DMS114 treated with DMSO at 0.1 percent for 48 hours (cell line): ENCODE results near the gene MRO.
A peak's percentile ranks its signal among the peaks of the same experiment; 100 is the strongest.
"Not testable (repeated sequence)": the region's sequence is repeated elsewhere in the genome, so short reads cannot be mapped to it uniquely, and the experiment has no call there.

ENCODE experiments used
- DNase-seq: peaks from one replicate; lab custom pipeline; 2025; ENCODE audit not compliant: unreplicated experiment; lab: John Stamatoyannopoulos, UW

Gene MRO

DNA sequence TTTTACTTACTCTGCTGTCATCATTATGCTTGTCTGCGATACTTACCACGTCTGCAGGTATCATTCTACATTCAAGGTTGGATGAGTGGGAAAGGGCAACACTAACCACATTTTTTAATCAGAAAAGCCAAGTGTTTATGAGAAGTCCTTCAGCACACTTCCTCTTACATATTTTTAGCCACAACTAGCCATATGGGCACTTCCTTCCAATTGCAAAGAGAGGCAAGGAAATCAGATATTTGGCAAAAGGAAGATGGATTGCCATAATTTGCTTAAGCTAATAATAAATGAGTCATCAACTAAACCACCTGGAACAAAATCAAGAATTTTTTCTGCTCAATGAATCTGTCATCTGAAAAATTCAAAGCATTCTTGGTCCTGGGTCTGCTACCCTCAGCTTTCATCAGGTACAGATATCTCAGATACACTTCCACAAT lies 16.7 kb upstream of the MRO start:
- DNase-seq: no peak

DNA sequence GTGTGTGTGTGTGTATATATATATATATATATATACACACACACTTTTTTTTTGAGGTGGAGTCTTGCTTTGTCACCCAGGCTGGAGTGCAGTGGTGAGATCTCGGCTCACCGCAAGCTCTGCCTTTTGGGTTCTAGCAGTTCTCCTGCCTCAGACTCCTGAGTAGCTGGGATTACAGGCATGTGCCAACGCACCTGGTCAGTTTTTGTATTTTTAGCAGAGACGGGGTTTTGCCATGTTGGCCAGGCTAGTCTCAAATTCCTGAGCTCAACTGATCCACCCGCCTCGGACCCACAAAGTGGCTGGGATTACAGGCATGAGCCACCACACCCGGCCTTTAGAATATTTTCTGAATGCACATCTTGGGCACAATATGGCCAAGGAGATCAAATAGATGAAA lies 13.7 kb upstream of the MRO start:
- DNase-seq: not testable (repeated sequence)

DNA sequence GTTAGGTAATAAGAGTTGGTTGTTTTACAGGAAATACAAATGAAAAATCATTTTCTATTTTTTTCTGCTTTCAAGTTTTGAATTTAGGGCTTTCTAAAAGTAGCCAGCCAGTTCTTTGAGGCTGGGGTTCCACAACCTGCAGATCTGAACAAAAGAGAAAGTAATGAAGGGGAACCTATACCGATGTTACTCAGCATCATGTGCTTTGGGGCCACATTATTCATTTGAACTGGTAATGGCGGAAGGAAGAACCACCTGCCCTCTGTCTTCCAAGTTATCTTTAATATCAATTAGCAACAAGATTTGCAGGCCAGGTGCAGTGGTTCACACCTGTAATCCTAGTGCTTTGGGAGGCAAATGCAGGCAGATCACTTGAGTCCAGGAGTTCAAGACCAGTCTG lies 12.9 kb upstream of the MRO start:
- DNase-seq: no peak

DNA sequence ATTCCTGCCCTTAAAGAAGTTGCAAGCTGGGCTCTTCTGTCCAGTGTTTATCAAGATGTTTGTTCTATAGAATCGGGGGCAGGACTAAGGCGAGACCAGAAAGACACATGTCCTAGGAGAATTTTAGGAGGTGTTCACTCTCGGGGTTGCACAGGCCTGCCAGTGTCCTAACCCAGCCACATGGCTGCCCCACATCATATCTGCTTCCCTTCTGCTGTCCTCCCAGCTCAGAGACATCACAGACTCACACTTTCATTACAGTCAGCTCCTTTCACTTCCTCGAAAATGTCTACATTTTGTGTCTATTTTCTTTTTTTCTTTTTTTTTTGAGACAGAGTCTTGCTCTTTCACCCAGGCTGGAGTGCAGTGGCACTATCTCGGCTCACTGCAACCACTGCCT lies 10.7 kb upstream of the MRO start:
- DNase-seq: no peak

DNA sequence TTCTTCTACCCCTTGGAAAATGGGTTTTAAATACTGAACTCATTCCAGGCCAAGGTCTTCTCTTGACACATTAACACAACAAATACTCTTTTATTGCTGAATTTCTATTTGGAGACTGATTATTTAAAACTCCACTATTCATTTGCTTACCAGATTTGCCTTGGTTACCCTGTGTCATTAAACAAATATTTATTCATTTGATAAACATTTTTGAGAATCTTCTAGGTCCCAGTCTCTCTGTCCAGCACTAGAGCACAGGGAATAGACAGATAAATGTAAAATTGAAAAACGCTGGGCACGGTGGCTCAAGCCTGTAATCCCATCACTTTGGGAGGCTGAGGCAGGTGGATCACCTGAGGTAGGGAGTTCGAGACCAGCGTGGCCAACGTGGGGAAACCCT lies 9.8 kb upstream of the MRO start:
- no peak for DNase-seq

DNA sequence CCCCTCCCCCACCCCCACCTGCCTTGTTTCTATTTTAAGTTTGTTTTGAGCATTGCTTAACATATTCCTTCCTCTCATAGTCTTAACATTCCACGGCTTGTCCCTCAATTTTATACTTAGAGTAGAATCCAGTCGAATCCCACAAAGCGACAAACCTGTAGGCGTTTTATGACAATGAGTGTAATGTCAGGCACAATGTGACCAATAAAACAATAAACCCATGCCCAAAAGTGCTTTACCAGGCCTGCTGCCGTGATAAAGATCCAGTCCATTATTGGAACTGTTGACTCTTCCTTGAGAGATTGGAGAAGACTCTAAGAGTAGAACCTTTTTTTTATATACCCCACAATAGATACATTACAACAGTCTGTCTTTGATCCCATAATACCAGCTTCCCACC lies 6.2 kb upstream of the MRO start:
- no peak for DNase-seq

DNA sequence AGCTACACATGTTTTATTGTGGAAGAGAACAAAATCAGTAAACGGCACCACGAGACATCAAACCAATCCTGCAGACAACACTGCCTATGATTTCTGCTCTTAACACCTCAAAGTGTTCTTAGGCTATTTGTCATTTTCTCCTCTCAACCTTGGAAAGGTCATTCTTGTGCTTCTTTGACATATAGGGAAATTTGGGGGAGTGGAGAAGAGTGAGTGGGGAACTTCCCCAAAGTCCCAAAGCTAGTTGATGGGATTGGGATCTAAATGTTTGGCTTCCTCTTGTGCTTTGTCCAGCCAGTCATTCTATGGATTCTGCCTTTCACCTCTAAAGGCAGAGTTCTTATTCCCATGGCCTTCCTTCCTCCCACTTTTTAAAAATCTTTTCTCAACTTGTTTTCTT lies 5.8 kb upstream of the MRO start:
- DNase-seq: no peak

DNA sequence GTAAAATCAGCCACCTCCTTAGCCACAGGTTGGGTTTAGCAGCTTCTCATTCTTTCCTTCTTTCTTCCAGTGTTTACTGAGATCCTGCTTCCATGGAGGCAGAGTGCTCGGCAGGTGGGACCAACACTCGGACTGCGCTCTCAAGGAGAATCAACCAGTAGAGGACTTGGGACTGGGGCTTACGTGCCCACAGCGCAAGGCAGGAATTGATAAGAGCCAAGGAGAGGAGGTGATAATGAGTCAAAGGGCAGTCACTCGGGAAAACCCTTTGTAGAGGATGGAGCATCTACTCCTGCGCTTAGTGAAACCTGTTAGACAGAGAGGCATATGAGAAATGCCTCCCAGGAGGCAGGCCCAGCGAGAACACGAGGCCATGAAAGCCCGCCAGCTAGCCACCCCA lies 2.9 kb upstream of the MRO start:
- no peak for DNase-seq

DNA sequence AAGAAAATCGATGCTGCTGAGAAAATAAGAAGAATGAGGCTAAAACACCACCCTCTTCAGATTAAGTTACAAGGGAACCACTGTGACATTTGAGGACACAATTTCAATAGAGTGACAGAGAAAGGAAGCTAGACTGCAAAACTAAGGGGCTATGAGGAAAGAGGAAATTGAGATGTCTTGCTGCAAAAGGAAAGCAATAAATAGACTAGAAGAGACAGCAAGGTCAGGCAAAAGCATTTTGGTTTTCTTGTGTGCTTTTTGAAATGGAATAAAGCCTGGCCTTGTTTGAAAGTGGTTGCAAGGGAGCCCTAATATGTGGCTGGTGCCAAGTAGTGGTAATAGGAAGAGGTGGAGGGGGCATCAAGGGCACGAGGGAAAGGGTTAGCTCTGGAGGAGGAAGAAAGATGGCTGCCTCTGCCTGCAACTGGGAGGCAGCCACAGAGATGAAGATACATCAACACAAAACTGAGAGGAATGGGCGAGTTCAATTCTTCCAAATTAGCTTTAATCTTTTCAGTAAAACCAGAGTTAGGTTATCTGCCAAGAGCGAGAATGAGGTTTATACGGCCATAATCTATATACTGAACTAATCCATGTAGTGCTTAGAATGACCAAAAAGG lies 1.2 kb upstream of the MRO start:
- DNase-seq: no peak

DNA sequence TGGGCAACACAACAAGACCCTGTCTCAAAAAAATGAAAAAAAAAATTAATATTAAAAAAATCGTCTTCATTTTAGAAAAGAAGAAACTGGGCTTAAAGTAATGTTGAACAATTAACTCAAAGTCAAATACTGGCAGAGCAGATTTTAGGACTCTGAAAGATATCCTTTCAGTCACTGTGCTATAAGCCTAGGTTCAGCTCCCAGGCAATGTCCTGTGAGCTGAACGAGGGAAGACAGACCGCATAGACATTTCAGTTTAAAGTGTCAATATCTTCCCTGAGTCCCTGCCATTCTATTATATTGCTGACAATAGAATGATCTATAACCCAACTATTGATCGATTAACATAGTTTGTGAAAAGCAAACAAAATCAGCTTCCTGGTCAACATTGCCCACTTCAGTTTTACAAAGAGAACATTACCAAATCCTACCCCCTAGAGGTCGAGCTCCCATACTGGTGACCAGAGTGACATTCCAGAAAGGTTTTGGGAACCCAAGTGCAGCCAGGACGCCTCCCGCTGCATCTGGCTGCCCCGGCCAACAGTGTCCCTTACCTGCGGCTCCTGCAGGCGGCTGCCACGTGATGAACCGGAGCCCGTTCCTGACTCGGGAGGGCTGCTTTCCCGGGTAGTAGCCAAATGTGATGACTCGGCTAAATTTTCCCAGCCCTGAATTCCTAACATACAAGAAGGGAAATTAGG lies 639 bp downstream of the MRO start:
- DNase-seq: peak; percentile 27

DNA sequence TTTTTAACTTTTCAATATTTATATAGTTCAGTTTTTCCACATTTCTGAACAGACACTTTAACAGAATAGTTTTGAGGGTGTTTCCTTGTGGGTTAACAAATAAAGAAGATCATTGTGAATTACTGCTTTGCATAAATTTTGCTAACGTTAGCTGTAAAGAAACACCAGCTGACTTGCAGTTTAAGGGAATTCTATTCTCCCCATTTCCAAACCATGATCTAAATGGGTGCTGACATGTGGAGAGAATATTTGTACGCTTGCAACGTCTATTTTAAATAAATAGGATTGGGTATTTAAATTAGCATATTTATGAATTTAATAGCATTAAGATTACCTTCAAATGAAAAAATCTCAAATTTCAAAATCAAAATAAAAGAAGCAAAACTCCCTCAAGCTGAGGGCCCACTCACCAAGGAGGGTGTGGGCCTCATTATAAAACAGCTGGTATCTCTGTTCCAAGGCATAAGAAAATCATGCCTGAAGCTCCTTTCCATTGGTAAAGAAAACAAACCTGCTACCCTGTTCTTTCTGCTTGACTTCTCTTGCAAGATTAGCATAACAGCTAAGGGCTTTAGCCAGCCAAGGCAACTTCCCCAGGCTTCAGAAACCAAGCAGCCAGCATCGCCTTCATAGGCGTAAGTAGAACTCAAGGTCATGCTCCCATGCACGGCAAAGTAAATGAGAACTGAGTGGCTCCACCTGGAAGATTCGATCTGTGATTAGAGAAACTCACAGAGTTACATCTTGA lies 3.2 kb downstream of the MRO start:
- no peak for DNase-seq

DNA sequence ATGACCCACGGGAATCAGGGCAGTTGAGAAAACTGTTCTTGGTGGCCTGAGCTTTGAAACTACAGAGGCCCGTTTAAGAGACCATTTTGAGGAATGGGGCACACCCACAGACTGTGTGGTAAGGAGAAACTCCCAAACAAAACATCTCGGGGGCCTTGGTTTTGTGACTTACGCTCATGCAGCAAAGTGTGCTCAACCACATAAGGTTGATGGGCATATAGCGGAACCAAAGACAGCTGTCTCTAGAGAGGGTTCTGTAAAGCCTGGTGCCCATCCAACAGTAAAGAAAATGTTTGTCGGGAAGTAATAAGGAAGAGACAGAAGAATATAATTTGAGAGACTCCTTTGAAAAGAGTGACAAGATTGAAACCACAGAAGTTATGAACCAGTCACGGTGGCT lies 5.4 kb downstream of the MRO start:
- DNase-seq: no peak

DNA sequence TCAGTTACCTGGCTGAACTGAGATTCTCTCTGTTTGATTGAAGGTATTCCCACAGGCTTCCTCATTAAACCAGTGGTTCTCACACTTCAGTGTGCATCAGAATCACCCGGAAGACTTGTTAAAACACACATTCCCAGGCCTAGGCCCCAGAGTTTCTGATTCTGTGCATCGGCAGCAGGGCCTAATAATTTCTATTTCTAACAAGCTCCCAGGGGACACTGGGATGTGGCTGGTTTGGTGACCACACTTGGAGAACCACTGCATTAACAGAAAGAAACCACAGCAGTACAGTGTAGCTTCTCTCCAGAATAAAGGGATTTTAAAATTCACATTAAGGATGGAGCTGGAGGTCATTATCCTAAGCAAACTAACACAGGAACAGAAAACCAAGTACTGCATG lies 6.5 kb downstream of the MRO start:
- DNase-seq: no peak

DNA sequence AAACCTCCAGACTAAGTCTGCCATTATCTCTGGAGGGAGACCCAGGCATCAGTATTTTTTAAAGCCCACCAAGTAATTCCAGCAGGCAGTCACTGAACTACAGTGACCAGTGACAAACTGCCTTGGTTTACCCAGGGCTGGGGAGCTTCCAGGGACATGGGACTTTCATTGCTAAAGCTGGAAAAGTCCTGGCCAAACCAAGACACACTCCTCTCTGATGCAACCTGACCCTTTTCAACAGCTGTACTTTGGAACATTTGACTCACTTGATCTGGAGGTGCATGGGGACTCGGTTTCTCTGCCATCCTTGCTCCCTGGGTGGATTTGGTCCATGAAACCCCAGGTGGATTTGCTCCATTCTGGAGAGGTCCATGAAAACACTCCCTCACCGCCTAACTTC lies 7.0 kb downstream of the MRO start:
- no peak for DNase-seq

DNA sequence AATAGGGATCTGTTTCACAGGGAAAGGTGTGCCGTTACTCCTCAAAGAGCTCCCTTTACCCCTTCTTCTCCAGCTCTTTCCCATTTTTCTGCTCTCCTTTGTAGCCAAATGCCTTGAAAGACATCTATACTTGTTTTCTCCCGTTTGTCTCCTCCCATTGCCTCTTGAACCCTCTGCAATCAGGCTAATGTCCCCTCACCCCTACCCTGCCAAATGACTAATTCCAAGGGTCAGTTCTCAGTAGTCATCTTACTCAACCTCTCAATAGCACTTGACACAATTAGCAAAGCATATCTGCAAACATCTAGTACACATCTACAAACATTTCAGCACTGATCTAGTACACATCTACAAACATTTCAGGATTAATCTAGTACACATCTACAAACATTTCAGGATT lies 12.6 kb downstream of the MRO start:
- DNase-seq: no peak

DNA sequence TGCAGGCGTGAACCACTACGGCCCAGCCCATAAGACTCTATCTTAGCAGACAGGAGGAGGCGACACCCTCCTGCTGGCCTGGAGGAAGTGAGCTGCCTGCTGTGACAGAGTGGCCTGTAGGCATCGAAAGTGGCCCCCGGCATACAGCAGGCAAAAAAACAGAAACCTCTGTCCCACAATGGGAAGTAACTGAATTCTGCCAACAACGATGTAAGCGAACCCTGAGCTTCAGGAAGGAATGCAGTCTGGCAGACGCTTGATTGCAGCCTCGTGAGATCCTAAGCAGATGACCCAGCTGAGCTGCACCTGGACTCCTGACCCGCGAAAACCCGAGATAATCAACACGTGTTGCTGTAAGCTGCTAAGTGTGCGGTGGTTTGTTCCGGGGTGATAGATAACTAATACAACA lies 13.6 kb downstream of the MRO start:
- no peak for DNase-seq

DNA sequence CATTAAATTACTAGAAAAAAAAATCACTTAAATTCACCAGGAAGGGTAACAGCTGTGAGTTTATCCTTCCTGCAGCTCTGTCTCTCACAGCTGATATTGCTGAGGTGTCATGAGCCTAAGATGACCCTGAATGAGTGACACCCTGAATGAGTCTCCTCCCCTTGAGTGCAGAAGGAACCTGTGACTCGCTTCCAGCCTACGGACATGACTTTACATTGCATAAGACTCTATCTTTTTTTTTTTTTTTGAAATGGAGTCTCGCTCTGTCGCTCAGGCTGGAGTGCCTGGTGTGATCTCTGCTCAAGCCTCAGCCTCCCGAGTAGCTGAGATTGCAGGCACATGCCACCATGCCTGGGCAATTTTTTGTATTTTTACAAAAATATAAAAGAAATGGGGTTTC lies 14.1 kb downstream of the MRO start:
- no peak for DNase-seq

DNA sequence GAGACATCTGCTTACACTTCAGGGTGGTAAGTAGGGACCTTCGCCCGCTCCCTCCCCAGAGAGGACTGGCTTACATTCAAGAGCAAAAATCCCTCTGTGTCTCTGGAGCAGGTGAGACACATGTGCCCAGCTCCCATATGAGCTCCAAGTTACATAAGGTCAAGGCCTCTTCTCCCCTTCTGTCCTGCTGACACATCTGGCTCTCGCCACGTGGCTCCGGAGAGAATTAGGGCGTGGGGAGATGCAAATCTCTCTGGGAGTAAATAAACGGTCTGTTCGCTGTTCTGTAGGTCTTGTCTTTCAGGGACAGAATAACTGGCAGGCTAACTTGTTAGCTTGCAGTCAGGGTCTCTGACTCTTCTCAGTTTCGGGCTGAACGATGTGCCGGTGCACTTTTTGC lies 16.2 kb downstream of the MRO start:
- no peak for DNase-seq

DNA sequence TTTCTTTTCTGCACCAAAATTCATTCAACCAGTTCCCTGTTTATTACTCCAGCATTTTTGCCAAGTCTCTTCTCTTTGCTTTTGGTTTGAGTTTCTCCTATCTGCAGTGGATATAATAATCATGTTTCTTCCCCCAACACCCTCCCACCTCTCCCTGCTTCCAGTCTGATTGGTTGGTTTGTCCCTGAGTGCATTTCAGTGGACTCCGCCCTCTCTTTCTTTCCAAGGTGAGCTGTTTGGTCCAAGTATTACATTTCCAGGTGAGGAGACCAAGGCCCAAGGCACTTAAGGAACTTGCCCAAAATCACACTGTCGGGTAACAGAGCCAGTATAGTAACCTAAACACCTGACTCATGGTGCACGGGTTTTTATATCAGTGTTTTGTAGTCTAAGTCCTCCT lies 17.7 kb downstream of the MRO start:
- no peak for DNase-seq

DNA sequence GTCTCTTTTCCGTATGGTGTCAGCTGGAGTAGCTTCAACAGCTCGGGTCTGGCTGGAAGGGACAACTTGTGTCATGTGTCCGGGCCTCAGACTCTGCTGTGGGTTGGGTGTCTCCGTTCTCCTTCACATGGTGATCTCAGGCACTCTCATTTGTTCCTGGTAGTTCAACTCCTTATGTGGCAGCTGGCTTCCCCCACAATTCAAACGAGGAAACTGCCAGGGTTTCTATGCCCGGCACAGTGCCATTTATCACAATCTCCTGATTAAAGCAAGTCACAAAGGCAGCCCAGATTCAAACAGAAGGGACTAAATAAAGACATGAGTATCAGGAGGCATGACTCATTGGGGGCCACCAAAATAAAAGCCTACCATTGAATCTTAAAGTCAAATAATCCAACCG lies 22.7 kb downstream of the MRO start:
- no peak for DNase-seq

DNA sequence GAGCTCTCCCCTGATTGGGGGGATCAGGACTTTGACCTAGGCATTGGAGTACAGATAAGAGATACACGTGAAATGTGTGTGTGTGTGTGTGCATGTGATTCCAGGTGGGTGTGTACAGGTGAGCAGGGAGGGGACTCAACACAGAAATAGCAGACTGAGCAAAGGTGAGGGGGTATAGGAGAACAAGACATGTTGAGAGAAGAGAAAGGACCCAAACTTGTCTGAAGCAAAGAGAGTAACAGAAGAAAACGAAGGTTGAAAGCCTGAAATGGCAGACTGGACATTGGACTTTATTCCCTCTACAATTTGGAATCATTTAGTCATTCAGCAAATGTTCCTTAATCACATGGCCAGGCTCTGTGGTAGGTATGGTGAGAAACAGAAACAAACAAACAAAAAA lies 23.3 kb downstream of the MRO start:
- no peak for DNase-seq
